Upper lobe of left lung (tissue), 6 donors: ENCODE data around the gene DNAJB11. TPM values are rescaled to one million over a fixed set of nuclear protein-coding genes. Genes with fewer than 3 reads are reported as not detected.
"Not testable (repeated sequence)": the region's sequence is repeated elsewhere in the genome, so short reads cannot be mapped to it uniquely, and the experiment has no call there.

Source experiments
- ATAC-seq, 2 donors: fragments of 200-7000 bp; cut with Tn5 transposase; one replicate each; pipeline ENCODE4 v1.9.1; 2022; ENCODE audit warnings: mild to moderate bottlenecking in 2 of 2, moderate library complexity in 2 of 2; ENCODE audit not compliant: low FRiP score in 2 of 2
- DNase-seq, 2 donors: peaks; one replicate each; pipeline ENCODE4 v3.0.0-alpha.2; 2019 to 2020
- H3K27ac ChIP-seq, 4 donors: fragments of 200-600 bp; sonication (generic); one replicate each; pipeline ENCODE4 v1.5.1; 2016 to 2019
- H3K27me3 ChIP-seq, 4 donors: fragments of 200-600 bp; sonication (generic); one replicate each; pipeline ENCODE4 v1.5.1; 2017 to 2019
- H3K36me3 ChIP-seq, 4 donors: fragments of 200-600 bp; sonication (generic); one replicate each; pipeline ENCODE4 v1.5.1; 2016 to 2019
- H3K4me1 ChIP-seq, 4 donors: fragments of 200-600 bp; sonication (generic); one replicate each; pipeline ENCODE4 v1.5.1; 2018 to 2019
- H3K4me3 ChIP-seq, 4 donors: fragments of 200-600 bp; sonication (generic); one replicate each; pipeline ENCODE4 v1.5.1; 2017 to 2019; ENCODE audit warnings: mild to moderate bottlenecking in 2 of 4, moderate library complexity in 1 of 4
- H3K9me3 ChIP-seq, 4 donors: fragments of 200-600 bp; sonication (generic); one replicate each; pipeline ENCODE4 v1.5.1; 2018 to 2019
- EP300 ChIP-seq, 4 donors: sonication (generic); formaldehyde crosslinking; IDR thresholded peaks; one replicate each; pipeline ENCODE4 v1.5.1; 2017; ENCODE audit warnings: antibody characterized with exemption in 4 of 4, control low read depth in 2 of 4
- POLR2A ChIP-seq, 4 donors: fragments of 450-650 bp; IDR thresholded peaks; one replicate each; pipeline ENCODE4 v1.5.1; 2016 to 2017; ENCODE audit warnings: antibody characterized with exemption in 4 of 4, mild to moderate bottlenecking in 2 of 4
- POLR2AphosphoS5 ChIP-seq, 2 donors: sonication (generic); formaldehyde crosslinking; IDR thresholded peaks; one replicate each; pipeline ENCODE4 v1.5.1; 2017; ENCODE audit warnings: antibody characterized with exemption in 2 of 2
- whole genome bisulfite sequencing, 2 donors: methylation state at CpG; one replicate each; pipeline ENCODE4 v1.1.5; 2017 to 2018; 5-methylcytosine and 5-hydroxymethylcytosine counted together
- total RNA-seq, 6 donors: library from RNA; depleted of rRNA in 4 of 6; stranded (reverse); fragments of >200 nt in 4 of 6; gene quantifications; one replicate each; pipeline versions ENCODE4 v1.1.0 to v1.2.1, GENCODE V29; 2016 to 2021
- TF ChIP-seq, protein P1 (sequence below), 6 experiments: fragments of 450-650 bp in 4 of 6; fragments of 200-600 bp in 2 of 6; sonication (generic) in 2 of 6; IDR thresholded peaks; one replicate each; pipeline ENCODE4 v1.5.1; 2016 to 2019; ENCODE audit warnings: antibody characterized with exemption in 6 of 6
- donor health status: DM: no; HTN: no; CAD: no; lungs with moderate emphysema.
- donor health status: DM: no; HTN: yes; CAD: no; lungs with severe emphysema.

DNAJB11 gene
- total RNA-seq, 6 donors from 2014 or later, result 10.5 to 52.7 (median 38.9) TPM

GRCh38 chr3:186530415-186530814 lies 40.1 kb upstream of the DNAJB11 start:
- TF ChIP-seq POLR2A (IDR thresholded peaks at IDR 0.05) (no peak), POLR2AphosphoS5 (IDR thresholded peaks at IDR 0.05) (no peak), EP300 (IDR thresholded peaks at IDR 0.05) (no peak)
- TF ChIP-seq, protein P1, sequence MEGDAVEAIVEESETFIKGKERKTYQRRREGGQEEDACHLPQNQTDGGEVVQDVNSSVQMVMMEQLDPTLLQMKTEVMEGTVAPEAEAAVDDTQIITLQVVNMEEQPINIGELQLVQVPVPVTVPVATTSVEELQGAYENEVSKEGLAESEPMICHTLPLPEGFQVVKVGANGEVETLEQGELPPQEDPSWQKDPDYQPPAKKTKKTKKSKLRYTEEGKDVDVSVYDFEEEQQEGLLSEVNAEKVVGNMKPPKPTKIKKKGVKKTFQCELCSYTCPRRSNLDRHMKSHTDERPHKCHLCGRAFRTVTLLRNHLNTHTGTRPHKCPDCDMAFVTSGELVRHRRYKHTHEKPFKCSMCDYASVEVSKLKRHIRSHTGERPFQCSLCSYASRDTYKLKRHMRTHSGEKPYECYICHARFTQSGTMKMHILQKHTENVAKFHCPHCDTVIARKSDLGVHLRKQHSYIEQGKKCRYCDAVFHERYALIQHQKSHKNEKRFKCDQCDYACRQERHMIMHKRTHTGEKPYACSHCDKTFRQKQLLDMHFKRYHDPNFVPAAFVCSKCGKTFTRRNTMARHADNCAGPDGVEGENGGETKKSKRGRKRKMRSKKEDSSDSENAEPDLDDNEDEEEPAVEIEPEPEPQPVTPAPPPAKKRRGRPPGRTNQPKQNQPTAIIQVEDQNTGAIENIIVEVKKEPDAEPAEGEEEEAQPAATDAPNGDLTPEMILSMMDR (IDR thresholded peaks at IDR 0.05), result no peak
- H3K9me3 ChIP-seq, result no peaks in the 10 kb centered on the region
- no peaks in the 10 kb centered on the region for H3K4me1 ChIP-seq
- H3K36me3 ChIP-seq, result no peaks in the 10 kb centered on the region
- ATAC-seq (no peak), DNase-seq (no peak)
- no peak overlapping the region for H3K4me3 ChIP-seq
- no peaks in the 10 kb centered on the region for H3K27me3 ChIP-seq
- no peak overlapping the region for H3K27ac ChIP-seq

- H3K4me1 ChIP-seq, H3K36me3 ChIP-seq, H3K27me3 ChIP-seq, ATAC-seq, H3K4me3 ChIP-seq, DNase-seq, H3K9me3 ChIP-seq, H3K27ac ChIP-seq: not testable (repeated sequence)
- WGBS, 2 donors, result 96 to 97% methylated on average over 3 of the region's 3 CpGs
Measured at GRCh38 chr3:186531694-186532093, 38.8 kb upstream of the DNAJB11 start.

GRCh38 chr3:186532598-186533072 lies 37.9 kb upstream of the DNAJB11 start:
- TF ChIP-seq EP300 (IDR thresholded peaks at IDR 0.05) (no peak), POLR2AphosphoS5 (IDR thresholded peaks at IDR 0.05) (no peak), POLR2A (IDR thresholded peaks at IDR 0.05) (no peak)
- TF ChIP-seq, protein P1 (IDR thresholded peaks at IDR 0.05), result no peak
- DNase-seq, result no peak
- WGBS, 2 donors, result 25 to 44% methylated on average over 1 of the region's 1 CpG

DNA sequence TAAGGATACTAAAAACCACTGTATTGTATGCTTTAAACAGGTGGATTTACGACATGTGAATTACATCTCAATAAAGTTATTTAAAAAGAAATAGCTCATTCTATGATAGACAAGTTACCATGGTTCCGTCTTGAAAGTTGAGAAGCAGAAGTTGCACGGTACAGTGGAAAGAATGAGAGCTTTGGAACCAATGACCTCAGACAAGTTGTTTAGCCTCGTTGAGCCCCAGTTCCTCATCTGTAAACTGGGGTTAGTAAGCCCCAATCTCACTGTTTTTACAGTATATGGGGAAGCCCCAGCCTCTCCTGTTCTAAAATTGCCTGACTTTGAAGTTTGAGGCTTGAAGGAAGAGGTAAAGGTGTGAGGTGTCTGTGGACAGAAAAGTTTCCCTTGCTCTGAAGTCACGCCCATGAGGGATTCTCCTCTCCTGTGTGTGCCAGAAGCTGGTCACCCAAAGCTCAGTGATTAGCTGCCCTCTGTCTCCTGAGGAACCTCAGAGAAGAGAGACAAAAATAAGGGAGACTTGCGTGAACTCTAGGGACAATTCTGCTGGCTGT lies 36.3 kb upstream of the DNAJB11 start:
- Histone ChIP-seq H3K36me3 (peaks cover 0 to 3% (median 0%) of the 10 kb centered on the region in 4 donors), H3K4me3 (no peak overlapping the region), H3K4me1 (no peaks in the 10 kb centered on the region), H3K27ac (no peak overlapping the region), H3K9me3 (no peaks in the 10 kb centered on the region), H3K27me3 (no peaks in the 10 kb centered on the region)
- 64 to 79% methylated on average over 6 of the region's 6 CpGs for WGBS, 2 donors
- TF ChIP-seq POLR2A (IDR thresholded peaks at IDR 0.05), result no peak
- TF ChIP-seq EP300 (IDR thresholded peaks at IDR 0.05), result no peak
- TF ChIP-seq POLR2AphosphoS5 (IDR thresholded peaks at IDR 0.05), result no peak
- ATAC-seq, result peak in 1 of 2 donors; percentile 78
- DNase-seq, result no peak

More at GRCh38 chr3:186532598-186533072, 37.9 kb upstream of the DNAJB11 start:
- no peaks in the 10 kb centered on the region for H3K4me1 ChIP-seq
- no peaks in the 10 kb centered on the region for H3K27me3 ChIP-seq
- no peak overlapping the region for H3K27ac ChIP-seq
- no peaks in the 10 kb centered on the region for H3K9me3 ChIP-seq
- H3K4me3 ChIP-seq, result no peak overlapping the region
- H3K36me3 ChIP-seq, result no peaks in the 10 kb centered on the region
- ATAC-seq, result peak in 1 of 2 donors; percentile 50

GRCh38 chr3:186536883-186537844 lies 33.4 kb upstream of the DNAJB11 start:
- Histone ChIP-seq H3K4me1 (peaks cover 0 to 8% (median 6%) of the 10 kb centered on the region in 4 donors), H3K27ac (no peak overlapping the region), H3K9me3 (no peaks in the 10 kb centered on the region), H3K4me3 (no peak overlapping the region), H3K36me3 (peaks cover 0 to 3% (median 0%) of the 10 kb centered on the region in 4 donors), H3K27me3 (no peaks in the 10 kb centered on the region)
- TF ChIP-seq EP300 (IDR thresholded peaks at IDR 0.05) (no peak), POLR2A (IDR thresholded peaks at IDR 0.05) (no peak), POLR2AphosphoS5 (IDR thresholded peaks at IDR 0.05) (no peak)
- TF ChIP-seq, protein P1 (IDR thresholded peaks at IDR 0.05), result no peak
- DNase-seq (no peak), ATAC-seq (no peak)
